Measurements from ENCODE around the gene EGF.

Gene EGF

GRCh38 chr4:110004556-110004955 lies 91.9 kb downstream of the EGF start:
- Mint-ChIP-seq H3K4me1 (ENCODE audit: low read depth) (peaks cover 15% of the 10 kb centered on the region), H3K36me3 (ENCODE audit: low read depth) (no peaks in the 10 kb centered on the region), H3K9me3 (no peaks in the 10 kb centered on the region), H3K4me3 (no peak overlapping the region), H3K27me3 (ENCODE audit: low read depth) (peaks cover 15% of the 10 kb centered on the region), H3K27ac (no peak overlapping the region)
- no peak for DNase-seq (ENCODE audit: low spot score)

GRCh38 chr4:110005461-110006056 lies 92.9 kb downstream of the EGF start:
- DNase-seq (ENCODE audit: low spot score): no peak
- H3K27ac Mint-ChIP-seq: no peak overlapping the region
- peaks cover 15% of the 10 kb centered on the region for H3K4me1 Mint-ChIP-seq (ENCODE audit: low read depth)
- peaks cover 11% of the 10 kb centered on the region for H3K27me3 Mint-ChIP-seq (ENCODE audit: low read depth)
- no peaks in the 10 kb centered on the region for H3K36me3 Mint-ChIP-seq (ENCODE audit: low read depth)
- no peak overlapping the region for H3K4me3 Mint-ChIP-seq
- no peaks in the 10 kb centered on the region for H3K9me3 Mint-ChIP-seq

- H3K36me3 Mint-ChIP-seq (ENCODE audit: low read depth): no peaks in the 10 kb centered on the region
- H3K9me3 Mint-ChIP-seq: no peaks in the 10 kb centered on the region
- H3K27ac Mint-ChIP-seq: no peak overlapping the region
- peaks cover 7% of the 10 kb centered on the region for H3K27me3 Mint-ChIP-seq (ENCODE audit: low read depth)
- H3K4me3 Mint-ChIP-seq: no peak overlapping the region
- H3K4me1 Mint-ChIP-seq (ENCODE audit: low read depth): peaks cover 10% of the 10 kb centered on the region
- no peak for DNase-seq (ENCODE audit: low spot score)
These were observed 94.5 kb downstream of the EGF start for GRCh38 chr4:110007217-110007616.

GRCh38 chr4:110008540-110008939 lies 95.9 kb downstream of the EGF start:
- Mint-ChIP-seq H3K4me3 (no peak overlapping the region), H3K36me3 (ENCODE audit: low read depth) (no peaks in the 10 kb centered on the region), H3K9me3 (no peaks in the 10 kb centered on the region), H3K27ac (no peak overlapping the region), H3K27me3 (ENCODE audit: low read depth) (peaks cover 5% of the 10 kb centered on the region), H3K4me1 (ENCODE audit: low read depth) (peaks cover 10% of the 10 kb centered on the region)
- no peak for DNase-seq (ENCODE audit: low spot score)

- peaks cover 10% of the 10 kb centered on the region for H3K4me1 Mint-ChIP-seq (ENCODE audit: low read depth)
- no peak for DNase-seq (ENCODE audit: low spot score)
- H3K9me3 Mint-ChIP-seq: no peaks in the 10 kb centered on the region
- H3K4me3 Mint-ChIP-seq: no peak overlapping the region
- H3K27ac Mint-ChIP-seq: no peak overlapping the region
- H3K36me3 Mint-ChIP-seq (ENCODE audit: low read depth): no peaks in the 10 kb centered on the region
- no peaks in the 10 kb centered on the region for H3K27me3 Mint-ChIP-seq (ENCODE audit: low read depth)
These were observed 96.9 kb downstream of the EGF start for GRCh38 chr4:110009550-110009949.

GRCh38 chr4:110010797-110011196 lies 98.1 kb downstream of the EGF start:
- H3K27me3 Mint-ChIP-seq (ENCODE audit: low read depth): peaks cover 4% of the 10 kb centered on the region

GRCh38 chr4:110012917-110013316 lies 100.2 kb downstream of the EGF start:
- Mint-ChIP-seq H3K27me3 (ENCODE audit: low read depth) (peaks cover 4% of the 10 kb centered on the region), H3K4me3 (no peak overlapping the region), H3K4me1 (ENCODE audit: low read depth) (peaks cover 2% of the 10 kb centered on the region), H3K27ac (no peak overlapping the region), H3K36me3 (ENCODE audit: low read depth) (no peaks in the 10 kb centered on the region), H3K9me3 (no peaks in the 10 kb centered on the region)
- no peak for DNase-seq (ENCODE audit: low spot score)

More at GRCh38 chr4:110010797-110011196, 98.1 kb downstream of the EGF start:
- Mint-ChIP-seq H3K4me3 (no peak overlapping the region), H3K9me3 (no peaks in the 10 kb centered on the region), H3K4me1 (ENCODE audit: low read depth) (peaks cover 8% of the 10 kb centered on the region), H3K36me3 (ENCODE audit: low read depth) (no peaks in the 10 kb centered on the region), H3K27ac (no peak overlapping the region)
- DNase-seq (ENCODE audit: low spot score): no peak

GRCh38 chr4:110014233-110014632 lies 101.5 kb downstream of the EGF start:
- Mint-ChIP-seq H3K4me1 (ENCODE audit: low read depth) (no peaks in the 10 kb centered on the region), H3K27ac (no peak overlapping the region), H3K9me3 (no peaks in the 10 kb centered on the region), H3K27me3 (ENCODE audit: low read depth) (peaks cover 4% of the 10 kb centered on the region), H3K36me3 (ENCODE audit: low read depth) (no peaks in the 10 kb centered on the region), H3K4me3 (no peak overlapping the region)
- DNase-seq (ENCODE audit: low spot score): no peak

- Mint-ChIP-seq H3K9me3 (no peaks in the 10 kb centered on the region), H3K4me1 (ENCODE audit: low read depth) (no peaks in the 10 kb centered on the region), H3K27ac (no peak overlapping the region), H3K36me3 (ENCODE audit: low read depth) (no peaks in the 10 kb centered on the region), H3K4me3 (no peak overlapping the region), H3K27me3 (ENCODE audit: low read depth) (peaks cover 13% of the 10 kb centered on the region)
- DNase-seq (ENCODE audit: low spot score): no peak
These were observed 106.5 kb downstream of the EGF start for GRCh38 chr4:110019153-110019552.

- DNase-seq (ENCODE audit: low spot score): no peak
These were observed 107.5 kb downstream of the EGF start for GRCh38 chr4:110020139-110020538.

GRCh38 chr4:110020646-110021443 lies 108.2 kb downstream of the EGF start:
- no peak overlapping the region for H3K27ac Mint-ChIP-seq
- H3K4me1 Mint-ChIP-seq (ENCODE audit: low read depth): no peaks in the 10 kb centered on the region
- H3K27me3 Mint-ChIP-seq (ENCODE audit: low read depth): peaks cover 19% of the 10 kb centered on the region
- no peak for DNase-seq (ENCODE audit: low spot score)
- H3K9me3 Mint-ChIP-seq: no peaks in the 10 kb centered on the region
- no peak overlapping the region for H3K4me3 Mint-ChIP-seq
- no peaks in the 10 kb centered on the region for H3K36me3 Mint-ChIP-seq (ENCODE audit: low read depth)

More at GRCh38 chr4:110020139-110020538, 107.5 kb downstream of the EGF start:
- Mint-ChIP-seq H3K27ac (no peak overlapping the region), H3K9me3 (no peaks in the 10 kb centered on the region), H3K36me3 (ENCODE audit: low read depth) (no peaks in the 10 kb centered on the region), H3K27me3 (ENCODE audit: low read depth) (peaks cover 16% of the 10 kb centered on the region), H3K4me1 (ENCODE audit: low read depth) (no peaks in the 10 kb centered on the region), H3K4me3 (no peak overlapping the region)

GRCh38 chr4:110022457-110022856 lies 109.8 kb downstream of the EGF start:
- no peak overlapping the region for H3K4me3 Mint-ChIP-seq
- no peak overlapping the region for H3K27ac Mint-ChIP-seq
- H3K9me3 Mint-ChIP-seq: no peaks in the 10 kb centered on the region
- H3K27me3 Mint-ChIP-seq (ENCODE audit: low read depth): peaks cover 29% of the 10 kb centered on the region
- no peaks in the 10 kb centered on the region for H3K36me3 Mint-ChIP-seq (ENCODE audit: low read depth)
- no peaks in the 10 kb centered on the region for H3K4me1 Mint-ChIP-seq (ENCODE audit: low read depth)
- DNase-seq (ENCODE audit: low spot score): no peak

- peaks cover 28% of the 10 kb centered on the region for H3K27me3 Mint-ChIP-seq (ENCODE audit: low read depth)
- H3K36me3 Mint-ChIP-seq (ENCODE audit: low read depth): no peaks in the 10 kb centered on the region
- no peak overlapping the region for H3K27ac Mint-ChIP-seq
- H3K9me3 Mint-ChIP-seq: no peaks in the 10 kb centered on the region
- H3K4me1 Mint-ChIP-seq (ENCODE audit: low read depth): no peaks in the 10 kb centered on the region
- no peak overlapping the region for H3K4me3 Mint-ChIP-seq
- DNase-seq (ENCODE audit: low spot score): no peak
These were observed 112.4 kb downstream of the EGF start for GRCh38 chr4:110025056-110025455.

- Mint-ChIP-seq H3K27ac (no peak overlapping the region), H3K4me3 (no peak overlapping the region), H3K9me3 (no peaks in the 10 kb centered on the region), H3K36me3 (ENCODE audit: low read depth) (no peaks in the 10 kb centered on the region), H3K27me3 (ENCODE audit: low read depth) (peaks cover 25% of the 10 kb centered on the region), H3K4me1 (ENCODE audit: low read depth) (no peaks in the 10 kb centered on the region)
- no peak for DNase-seq (ENCODE audit: low spot score)
These were observed 113.0 kb downstream of the EGF start for GRCh38 chr4:110025718-110026117.

All from T-helper 2 cell treated with Interferon-gamma antibody and Interleukin-4, amounts not matched to agents 5 μg/mL and 100 μg/mL, for 36 hours (primary cell).